GM12801 (cell line): ENCODE measurements around the gene DLL1.

Source experiments
- TF ChIP-seq, protein P1 (sequence below): IDR thresholded peaks from one replicate; pipeline ENCODE4 v1.5.1; 2011; ENCODE audit warnings: control low read depth; ENCODE audit not compliant: insufficient read length; ENCODE audit errors: extremely low read depth

DLL1 gene

DNA sequence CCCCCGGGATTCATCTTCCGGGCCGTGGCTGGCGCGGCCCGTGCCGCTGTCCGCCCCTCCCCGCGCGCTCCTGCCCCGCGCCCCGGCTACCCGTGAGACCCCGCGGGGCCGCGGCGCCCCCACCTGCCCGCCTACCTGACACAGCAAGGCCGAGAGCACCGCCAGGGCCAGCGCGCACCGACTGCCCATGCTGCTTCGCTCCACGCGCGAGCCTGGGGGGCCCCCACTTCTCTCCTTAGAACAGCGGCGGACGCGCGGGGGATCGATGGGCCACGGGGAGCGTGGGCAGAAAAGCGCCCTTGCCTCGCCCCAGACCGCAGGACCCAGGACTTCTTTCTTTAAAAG lies 955 bp downstream of the DLL1 start:
- TF ChIP-seq, protein P1, sequence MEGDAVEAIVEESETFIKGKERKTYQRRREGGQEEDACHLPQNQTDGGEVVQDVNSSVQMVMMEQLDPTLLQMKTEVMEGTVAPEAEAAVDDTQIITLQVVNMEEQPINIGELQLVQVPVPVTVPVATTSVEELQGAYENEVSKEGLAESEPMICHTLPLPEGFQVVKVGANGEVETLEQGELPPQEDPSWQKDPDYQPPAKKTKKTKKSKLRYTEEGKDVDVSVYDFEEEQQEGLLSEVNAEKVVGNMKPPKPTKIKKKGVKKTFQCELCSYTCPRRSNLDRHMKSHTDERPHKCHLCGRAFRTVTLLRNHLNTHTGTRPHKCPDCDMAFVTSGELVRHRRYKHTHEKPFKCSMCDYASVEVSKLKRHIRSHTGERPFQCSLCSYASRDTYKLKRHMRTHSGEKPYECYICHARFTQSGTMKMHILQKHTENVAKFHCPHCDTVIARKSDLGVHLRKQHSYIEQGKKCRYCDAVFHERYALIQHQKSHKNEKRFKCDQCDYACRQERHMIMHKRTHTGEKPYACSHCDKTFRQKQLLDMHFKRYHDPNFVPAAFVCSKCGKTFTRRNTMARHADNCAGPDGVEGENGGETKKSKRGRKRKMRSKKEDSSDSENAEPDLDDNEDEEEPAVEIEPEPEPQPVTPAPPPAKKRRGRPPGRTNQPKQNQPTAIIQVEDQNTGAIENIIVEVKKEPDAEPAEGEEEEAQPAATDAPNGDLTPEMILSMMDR = no peak

DNA sequence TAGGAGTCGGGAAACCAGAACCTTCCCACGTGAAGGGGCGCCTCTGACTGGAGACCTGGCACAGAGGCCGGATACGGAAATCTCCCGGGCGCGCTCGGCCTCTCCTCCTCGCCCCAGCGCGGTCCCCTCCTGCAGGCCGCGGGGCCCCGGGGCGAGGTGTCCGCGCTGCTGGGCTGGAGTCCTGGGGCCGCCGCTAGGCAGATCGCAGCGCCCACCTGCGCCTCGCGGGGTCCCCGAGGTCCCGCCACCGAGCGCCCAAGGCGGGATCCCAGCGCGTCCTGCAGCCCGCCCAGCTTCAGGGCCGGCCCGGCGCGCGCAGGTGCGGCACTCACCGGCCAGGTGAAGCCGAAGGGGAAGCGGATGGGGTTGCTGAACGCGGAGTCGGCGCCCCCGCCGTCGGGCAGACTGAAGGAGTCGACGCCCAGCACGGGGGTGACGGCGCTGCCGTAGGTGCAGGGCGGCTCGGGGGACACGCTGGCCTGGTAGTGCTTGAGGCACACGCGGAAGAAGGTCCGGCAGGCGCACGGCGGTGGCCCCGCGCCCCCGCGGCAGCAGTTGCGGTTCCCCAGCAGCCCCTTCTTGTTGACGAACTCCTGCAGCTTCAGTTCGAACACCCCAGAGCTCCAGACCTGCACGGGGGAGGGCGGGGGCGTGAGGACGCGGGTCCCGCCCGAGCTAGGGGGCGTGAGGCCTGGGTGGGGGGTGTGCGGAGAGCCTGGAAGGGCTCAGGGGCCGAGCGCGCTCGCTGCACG lies 1.5 kb downstream of the DLL1 start:
- TF ChIP-seq, protein P1 = no peak

DNA sequence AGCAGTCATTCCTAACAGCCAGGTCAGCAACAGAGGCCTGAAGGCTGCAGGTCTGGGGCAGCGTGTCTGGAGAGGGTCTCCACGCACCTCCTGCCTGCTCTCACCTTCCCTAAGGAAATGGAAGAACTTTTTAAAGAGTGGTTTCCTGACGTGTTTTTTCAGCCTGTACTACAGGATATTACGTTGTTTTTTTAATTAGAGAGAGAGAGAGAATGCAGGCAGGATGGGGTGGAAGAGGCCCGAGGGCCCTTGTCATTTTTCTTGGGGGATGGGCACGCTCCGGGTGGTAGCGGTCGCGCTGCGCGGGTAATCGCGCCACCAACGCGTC lies 2.1 kb downstream of the DLL1 start:
- TF ChIP-seq, protein P1 = no peak

DNA sequence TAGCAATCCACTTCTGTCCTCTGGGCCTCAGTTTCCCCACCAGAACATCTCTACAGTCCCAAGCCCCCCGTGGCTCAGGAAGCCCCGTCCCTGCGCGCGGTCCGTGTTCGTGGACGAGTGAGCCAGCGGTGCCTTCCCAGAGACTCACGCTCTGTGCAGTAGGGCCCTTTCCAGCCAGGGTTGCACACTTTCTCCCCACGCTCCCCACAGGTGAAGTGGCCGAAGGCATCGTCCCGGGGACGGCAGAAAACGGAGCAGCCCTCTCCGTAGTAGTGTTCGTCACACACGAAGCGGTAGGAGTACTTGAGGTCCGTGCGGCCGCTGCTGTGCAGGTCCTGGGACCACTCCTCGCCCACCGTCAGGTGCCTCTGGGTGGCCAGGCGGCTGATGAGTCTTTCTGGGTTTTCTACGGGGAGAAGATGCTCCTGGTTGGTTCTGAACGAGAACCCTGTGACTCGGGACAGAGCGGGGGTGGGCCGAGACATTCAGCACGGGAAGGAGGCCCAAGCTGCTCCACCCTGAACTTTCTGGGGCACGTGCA lies 2.7 kb downstream of the DLL1 start:
- TF ChIP-seq, protein P1 = no peak

DNA sequence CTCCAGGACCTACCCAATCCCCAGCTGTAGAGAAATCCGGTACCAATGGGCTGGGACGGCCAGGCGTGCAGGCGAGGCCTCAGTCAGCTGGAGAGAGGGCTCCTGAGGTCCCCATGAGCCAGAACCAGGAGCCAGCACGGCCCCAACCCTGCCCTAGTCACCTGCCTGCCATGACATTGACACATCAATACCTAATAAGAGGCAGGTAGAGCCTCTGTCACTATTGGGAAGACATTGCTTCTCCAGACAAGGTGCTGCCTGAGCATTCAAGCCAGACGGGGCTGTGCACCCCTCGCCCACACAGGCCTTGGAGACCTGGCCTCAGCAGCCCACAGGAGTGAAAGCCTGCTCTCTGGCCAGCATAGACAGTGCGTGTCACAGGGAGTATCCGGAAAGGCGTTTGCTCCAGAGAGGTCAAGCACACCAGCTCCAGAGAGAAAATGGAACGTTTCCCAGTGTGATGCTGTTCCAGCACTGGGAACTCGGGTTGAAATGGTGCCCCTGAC lies 3.5 kb downstream of the DLL1 start:
- TF ChIP-seq, protein P1 = no peak

DNA sequence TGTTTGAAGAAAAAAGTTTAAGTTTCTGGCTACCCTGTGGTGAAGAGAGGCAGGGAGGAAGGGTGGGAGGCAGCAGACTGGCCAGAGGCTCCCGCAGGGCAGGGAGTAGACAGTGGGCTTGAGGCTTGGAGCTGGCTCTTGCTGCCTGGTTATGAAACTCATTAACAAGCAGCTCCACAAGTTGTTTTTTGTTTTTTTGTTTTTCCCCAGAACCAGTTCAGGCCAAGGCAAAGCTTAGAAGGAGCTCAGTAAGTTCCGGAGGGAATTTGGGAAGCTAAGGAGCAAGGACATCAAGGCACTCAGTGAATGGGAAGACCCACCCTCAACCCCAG lies 4.0 kb downstream of the DLL1 start:
- TF ChIP-seq, protein P1 = no peak

DNA sequence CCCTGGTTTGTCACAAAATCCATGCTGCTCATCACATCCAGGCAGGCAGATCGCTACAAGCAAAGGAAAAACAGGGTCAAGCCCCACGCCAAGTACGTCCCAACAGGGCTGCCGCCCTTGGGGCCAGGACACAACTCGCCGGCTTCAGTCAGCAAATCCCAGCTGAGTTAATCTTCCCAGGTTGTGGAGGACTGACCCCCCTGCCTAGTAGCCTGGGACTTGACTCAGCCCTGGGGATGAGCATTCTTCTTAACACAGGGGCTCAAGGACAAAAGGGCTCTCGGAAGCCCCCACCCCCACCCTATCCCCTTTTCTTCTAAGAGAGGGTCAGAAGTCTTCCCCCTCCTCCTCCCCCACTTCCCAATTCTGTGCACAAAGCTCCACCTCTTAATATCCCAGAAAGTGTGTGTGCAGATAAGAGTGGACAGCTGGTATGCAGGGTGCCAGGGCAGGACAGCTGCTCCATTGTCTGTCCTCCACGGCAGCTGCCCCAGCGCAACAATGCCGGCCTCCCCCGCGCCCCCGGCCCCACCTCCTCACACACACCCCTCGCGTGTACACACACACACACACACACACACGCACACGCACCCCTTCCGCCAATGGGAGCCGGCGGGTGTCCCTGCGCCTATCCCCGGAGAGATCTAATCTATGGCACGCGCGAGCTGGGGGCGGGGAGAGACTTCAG lies 4.5 kb downstream of the DLL1 start:
- TF ChIP-seq, protein P1 = no peak
